Activated CD4-positive, alpha-beta memory T cell treated with anti-CD3 and anti-CD28 coated beads for 36 hours (primary cell): Measurements from ENCODE around the gene TLE3. TPM values are rescaled to one million over a fixed set of nuclear protein-coding genes. Genes with fewer than 3 reads are reported as not detected.
A peak's percentile ranks its signal among the peaks of the same experiment; 100 is the strongest.

ENCODE experiments used
- CTCF ChIA-PET: fragments of 350-600 bp; sonication (Branson Sonifier 250); formaldehyde crosslinking; loops from one replicate; lab custom pipeline; 2021; ENCODE audit warnings: antibody characterized with exemption, inconsistent platforms; lab: Charles Lee
- POLR2A ChIA-PET: fragments of 350-600 bp; sonication (Branson Sonifier 250); formaldehyde crosslinking; loops from one replicate; lab custom pipeline; 2021; ENCODE audit warnings: antibody characterized with exemption; lab: Charles Lee
- DNase-seq: peaks from one replicate; pipeline ENCODE4 v3.0.0-alpha.2; 2020
- H3K27ac Mint-ChIP-seq: one replicate; pipeline ENCODE4 v1.8.0; 2021; ENCODE audit warnings: mixed read lengths
- H3K27me3 Mint-ChIP-seq: one replicate; pipeline ENCODE4 v1.8.0; 2021; ENCODE audit warnings: mixed read lengths
- H3K36me3 Mint-ChIP-seq: one replicate; pipeline ENCODE4 v1.8.0; 2021; ENCODE audit warnings: mixed read lengths
- H3K4me1 Mint-ChIP-seq: one replicate; pipeline ENCODE4 v1.8.0; 2021; ENCODE audit warnings: low read depth, mixed read lengths
- H3K4me3 Mint-ChIP-seq: one replicate; pipeline ENCODE4 v1.8.0; 2021; ENCODE audit warnings: mild to moderate bottlenecking, mixed read lengths
- H3K9me3 Mint-ChIP-seq: one replicate; pipeline ENCODE4 v1.8.0; 2021; ENCODE audit warnings: mixed read lengths
- intact Hi-C: fragments of 100-400 bp; cut with micrococcal nuclease; formaldehyde crosslinking; loops from one replicate; pipeline ENCODE4 v1.15.1; 2023
- total RNA-seq, 2 experiments: library from RNA; stranded (reverse); gene quantifications; one replicate each; pipeline ENCODE4 v1.2.3, GENCODE V29; 2021

The TLE3 gene
- 10 to 100 TPM; 85.4 to 95.1 TPM for total RNA-seq

GRCh38 chr15:70097321-70098152, at the start of gene TLE3:
Gene TLE3, minus strand, starts transcription at chr15:70097917. Its CDS starts 1,119 bp downstream, at chr15:70096798.
- Mint-ChIP-seq H3K27ac (peak within 1 kb of the TSS; percentile 95), H3K4me3 (peak within 1 kb of the TSS; percentile 88), H3K9me3 (no peaks in the 10 kb centered on the region), H3K36me3 (peaks cover 29% of the 10 kb centered on the region), H3K4me1 (peaks cover 33% of the 10 kb centered on the region), H3K27me3 (no peaks in the 10 kb centered on the region)
- CTCF ChIA-PET: interaction anchor here (0.7 to 1.6 kb wide), 12 partner anchors 338 to 644 kb away, joined by 3 to 5 read pairs (median 4); partner anchors contain the start of gene RPLP1
- POLR2A ChIA-PET: interaction anchor here (0.6 to 4.1 kb wide), 13 partner anchors 9 to 675 kb away, joined by 3 to 43 read pairs (median 4); partner anchors contain the start of gene RPLP1
- intact Hi-C loops: loop anchor here (1.0 to 5.0 kb wide), 9 partner anchors 75 to 645 kb away; partner anchors contain the start of gene RPLP1
- peak; percentile 99 for DNase-seq

- no peak for DNase-seq
- ChIA-PET POLR2A (no interaction called here), CTCF (no interaction called here)
- intact Hi-C loops: no loop called here
- Mint-ChIP-seq H3K4me3 (no peak overlapping the region), H3K36me3 (no peaks in the 10 kb centered on the region), H3K4me1 (peaks cover 8% of the 10 kb centered on the region), H3K27me3 (peaks cover 7% of the 10 kb centered on the region), H3K9me3 (no peaks in the 10 kb centered on the region), H3K27ac (no peak overlapping the region)
Measured at GRCh38 chr15:70147178-70147760, 49.6 kb upstream of the TLE3 start.

DNA sequence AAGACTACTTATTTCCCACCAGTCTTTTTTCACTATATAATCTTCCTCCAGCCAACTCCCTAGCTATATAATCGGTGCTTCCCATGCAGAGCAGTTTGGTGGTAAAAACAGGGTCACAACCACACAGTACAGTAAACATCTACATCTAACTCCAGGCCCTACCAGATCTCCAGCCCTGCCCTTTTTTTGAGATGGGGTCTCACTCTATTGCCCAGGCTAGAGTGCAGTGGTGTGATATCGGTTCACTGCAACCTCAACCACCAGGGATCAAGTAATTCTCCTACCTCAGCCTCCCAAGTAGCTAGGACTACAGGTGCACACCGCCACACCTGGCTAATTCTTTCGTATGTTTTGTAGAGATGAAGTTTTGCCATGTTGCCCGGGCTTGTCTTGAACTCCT, 49.1 kb upstream of the TLE3 start:
- H3K9me3 Mint-ChIP-seq: no peaks in the 10 kb centered on the region
- intact Hi-C loops: no loop called here
- no peaks in the 10 kb centered on the region for H3K36me3 Mint-ChIP-seq
- POLR2A ChIA-PET: no interaction called here
- no peak overlapping the region for H3K27ac Mint-ChIP-seq
- H3K4me3 Mint-ChIP-seq: no peak overlapping the region
- no peak for DNase-seq
- CTCF ChIA-PET: no interaction called here
- peaks cover 12% of the 10 kb centered on the region for H3K4me1 Mint-ChIP-seq
- H3K27me3 Mint-ChIP-seq: peaks cover 7% of the 10 kb centered on the region

DNA sequence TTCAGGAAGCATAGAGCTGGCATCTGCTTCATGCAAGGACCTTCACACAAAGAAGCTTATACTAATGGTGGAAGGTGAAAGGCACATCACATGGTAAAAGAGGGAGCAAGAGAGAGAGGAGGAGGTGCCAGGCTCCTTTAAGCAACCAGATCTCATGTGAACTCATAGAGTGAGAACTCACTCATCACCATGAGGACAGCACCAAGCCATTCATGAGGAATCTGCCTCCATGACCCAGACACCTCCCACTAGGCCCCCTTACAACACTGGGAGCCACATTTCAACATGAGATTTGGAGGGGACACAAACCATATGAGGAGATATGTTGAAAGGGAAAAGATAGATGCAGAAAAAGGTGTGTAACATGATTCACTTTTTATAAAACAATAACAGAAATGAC, 48.4 kb upstream of the TLE3 start:
- ChIA-PET CTCF (no interaction called here), POLR2A (no interaction called here)
- intact Hi-C loops: no loop called here
- Mint-ChIP-seq H3K9me3 (no peaks in the 10 kb centered on the region), H3K4me1 (peaks cover 18% of the 10 kb centered on the region), H3K27ac (no peak overlapping the region), H3K27me3 (peaks cover 7% of the 10 kb centered on the region), H3K36me3 (no peaks in the 10 kb centered on the region), H3K4me3 (no peak overlapping the region)
- no peak for DNase-seq

- no peak overlapping the region for H3K4me3 Mint-ChIP-seq
- peaks cover 7% of the 10 kb centered on the region for H3K27me3 Mint-ChIP-seq
- no peaks in the 10 kb centered on the region for H3K9me3 Mint-ChIP-seq
- CTCF ChIA-PET: no interaction called here
- peaks cover 27% of the 10 kb centered on the region for H3K4me1 Mint-ChIP-seq
- no peaks in the 10 kb centered on the region for H3K36me3 Mint-ChIP-seq
- H3K27ac Mint-ChIP-seq: no peak overlapping the region
- POLR2A ChIA-PET: no interaction called here
- intact Hi-C loops: no loop called here
- DNase-seq: no peak
Measured at GRCh38 chr15:70145261-70145660, 47.5 kb upstream of the TLE3 start.

DNA sequence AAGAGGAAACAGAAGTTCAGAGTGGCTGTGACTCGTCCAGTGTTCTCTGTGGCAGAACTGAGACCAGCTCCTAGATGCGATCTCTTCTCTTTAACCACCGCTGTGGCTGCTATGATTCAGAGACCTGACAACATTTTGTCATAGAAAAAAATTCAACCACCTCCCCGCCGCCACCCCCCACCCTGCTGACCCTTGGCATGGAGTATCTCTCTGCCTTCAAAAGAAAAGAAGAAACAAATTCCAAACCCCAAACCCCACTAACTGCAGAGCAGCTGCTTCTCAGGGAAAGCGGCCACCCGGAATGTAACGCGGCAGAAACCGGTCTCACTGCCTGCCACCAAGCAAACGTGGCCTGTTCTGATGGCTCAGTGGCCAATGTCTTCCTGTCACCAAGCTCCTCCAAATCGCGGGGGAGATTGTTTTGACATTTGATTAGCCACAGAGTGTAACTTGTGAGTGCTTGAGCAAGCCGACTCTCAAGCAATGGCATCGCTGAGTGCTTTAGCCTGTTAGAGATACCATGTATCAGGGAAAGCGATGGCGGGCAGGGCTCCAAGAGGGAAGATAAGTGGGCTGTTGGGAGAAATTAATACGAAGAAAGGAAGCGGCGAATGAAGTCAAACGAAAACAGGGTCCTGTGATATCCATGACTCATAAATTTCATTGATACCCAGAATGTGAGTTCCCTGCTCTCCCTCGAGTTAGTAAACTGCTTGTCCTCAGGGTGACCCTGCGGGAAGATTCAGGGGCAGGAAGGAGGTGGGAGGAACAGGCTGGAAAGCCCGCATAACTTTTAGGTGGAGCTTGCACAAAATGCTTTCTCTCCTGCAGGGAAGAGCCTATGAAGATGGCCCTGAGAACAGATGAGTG, 44.8 kb upstream of the TLE3 start:
- POLR2A ChIA-PET: interaction anchor here (0.7 to 4.3 kb wide), 7 partner anchors 9 to 386 kb away, joined by 3 to 18 read pairs (median 4); partner anchors contain the start of gene TLE3
- peaks cover 15% of the 10 kb centered on the region for H3K27me3 Mint-ChIP-seq

GRCh38 chr15:70142072-70142321, 44.3 kb upstream of the TLE3 start:
- intact Hi-C loops: loop anchor here (1.0 to 5.0 kb wide), 7 partner anchors 42 to 430 kb away; no protein-coding TSS in a partner anchor
- H3K4me3 Mint-ChIP-seq: no peak overlapping the region
- CTCF ChIA-PET: interaction anchor here (1.1 to 1.7 kb wide), 4 partner anchors 37 to 370 kb away, joined by 3 to 5 read pairs (median 4); no protein-coding TSS in a partner anchor
- peaks cover 15% of the 10 kb centered on the region for H3K27me3 Mint-ChIP-seq
- H3K4me1 Mint-ChIP-seq: peaks cover 34% of the 10 kb centered on the region
- no peaks in the 10 kb centered on the region for H3K36me3 Mint-ChIP-seq
- H3K9me3 Mint-ChIP-seq: no peaks in the 10 kb centered on the region
- no peak for DNase-seq
- POLR2A ChIA-PET: interaction anchor here (0.7 to 4.3 kb wide), 7 partner anchors 10 to 387 kb away, joined by 3 to 18 read pairs (median 4); partner anchors contain the start of gene TLE3
- no peak overlapping the region for H3K27ac Mint-ChIP-seq

More for the DNA sequence above, 44.8 kb upstream of the TLE3 start:
- Mint-ChIP-seq H3K36me3 (no peaks in the 10 kb centered on the region), H3K9me3 (no peaks in the 10 kb centered on the region), H3K4me3 (no peak overlapping the region), H3K27ac (no peak overlapping the region), H3K4me1 (peaks cover 34% of the 10 kb centered on the region)
- DNase-seq: peak; percentile 72
- CTCF ChIA-PET: interaction anchor here (1.3 to 1.7 kb wide), 3 partner anchors 38 to 345 kb away, joined by 3 to 5 read pairs (median 4); no protein-coding TSS in a partner anchor
- intact Hi-C loops: loop anchor here (1.0 to 5.0 kb wide), 7 partner anchors 42 to 430 kb away; no protein-coding TSS in a partner anchor

DNA sequence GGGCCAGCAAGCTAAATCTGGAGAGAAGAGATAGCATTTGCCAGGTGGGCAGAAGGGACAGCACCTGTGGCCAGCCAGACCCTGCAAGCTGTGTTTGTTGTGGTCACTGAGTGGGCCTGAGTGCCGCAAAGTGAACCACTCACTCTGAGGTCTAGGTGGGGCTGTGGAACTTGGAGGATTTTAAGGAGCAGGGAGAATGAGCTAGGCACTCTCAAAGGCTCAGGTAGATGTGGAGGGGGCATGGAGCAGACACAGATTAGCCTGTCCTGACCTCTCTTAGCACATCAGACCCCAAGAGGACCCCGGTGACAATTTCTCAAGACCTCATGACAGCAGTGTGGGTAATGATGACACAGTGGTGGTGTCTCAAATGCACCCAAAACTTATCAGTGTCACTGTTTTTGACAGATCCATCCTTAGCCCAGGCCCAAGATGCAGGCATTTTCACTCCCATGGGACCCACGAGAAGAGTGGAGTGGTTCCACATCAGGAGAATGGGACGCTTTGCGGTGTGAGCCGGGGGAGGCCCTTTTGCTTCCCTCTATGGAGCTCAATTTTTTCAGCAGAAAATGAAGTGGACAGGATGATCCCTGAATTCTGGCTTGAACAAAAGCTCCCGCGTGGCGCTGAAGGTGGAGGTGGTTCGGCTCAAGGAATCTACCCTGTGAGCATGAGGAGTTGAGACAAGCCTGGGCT, 43.8 kb upstream of the TLE3 start:
- peaks cover 15% of the 10 kb centered on the region for H3K27me3 Mint-ChIP-seq
- ChIA-PET POLR2A (interaction anchor here (0.7 to 4.3 kb wide), 8 partner anchors 11 to 387 kb away, joined by 3 to 18 read pairs (median 4); partner anchors contain the start of gene TLE3), CTCF (interaction anchor here (0.6 to 1.7 kb wide), 6 partner anchors 37 to 404 kb away, joined by 3 to 5 read pairs (median 4); no protein-coding TSS in a partner anchor)
- H3K4me1 Mint-ChIP-seq: peaks cover 34% of the 10 kb centered on the region
- peak overlapping the region; percentile 38 for H3K27ac Mint-ChIP-seq
- no peaks in the 10 kb centered on the region for H3K9me3 Mint-ChIP-seq
- peak overlapping the region; percentile 7 for H3K4me3 Mint-ChIP-seq
- no peaks in the 10 kb centered on the region for H3K36me3 Mint-ChIP-seq
- DNase-seq: peak; percentile 27
- intact Hi-C loops: loop anchor here (1.0 to 5.0 kb wide), 8 partner anchors 41 to 429 kb away; no protein-coding TSS in a partner anchor

GRCh38 chr15:70140543-70141375, 43.0 kb upstream of the TLE3 start:
- Mint-ChIP-seq H3K36me3 (no peaks in the 10 kb centered on the region), H3K27ac (peak overlapping the region; percentile 38), H3K9me3 (no peaks in the 10 kb centered on the region), H3K4me3 (peak overlapping the region; percentile 7), H3K27me3 (peaks cover 15% of the 10 kb centered on the region), H3K4me1 (peaks cover 34% of the 10 kb centered on the region)
- CTCF ChIA-PET: interaction anchor here (0.6 to 1.7 kb wide), 9 partner anchors 12 to 403 kb away, joined by 3 to 4 read pairs (median 3); no protein-coding TSS in a partner anchor
- POLR2A ChIA-PET: interaction anchor here (0.9 to 4.3 kb wide), 7 partner anchors 9 to 160 kb away, joined by 3 to 18 read pairs (median 4); no protein-coding TSS in a partner anchor
- intact Hi-C loops: loop anchor here (2.0 to 5.0 kb wide), 5 partner anchors 162 to 428 kb away; no protein-coding TSS in a partner anchor
- DNase-seq: peak; percentile 61

- ChIA-PET CTCF (interaction anchor here (0.6 to 1.7 kb wide), 5 partner anchors 13 to 348 kb away, joined by 3 to 4 read pairs (median 3); no protein-coding TSS in a partner anchor), POLR2A (interaction anchor here (0.9 to 4.3 kb wide), 5 partner anchors 9 to 48 kb away, joined by 3 to 18 read pairs (median 3); no protein-coding TSS in a partner anchor)
- H3K27ac Mint-ChIP-seq: no peak overlapping the region
- no peak for DNase-seq
- intact Hi-C loops: loop anchor here (2.0 to 5.0 kb wide), 5 partner anchors 162 to 428 kb away; no protein-coding TSS in a partner anchor
- H3K4me3 Mint-ChIP-seq: no peak overlapping the region
- H3K36me3 Mint-ChIP-seq: no peaks in the 10 kb centered on the region
- no peaks in the 10 kb centered on the region for H3K9me3 Mint-ChIP-seq
- H3K4me1 Mint-ChIP-seq: peaks cover 34% of the 10 kb centered on the region
- peaks cover 15% of the 10 kb centered on the region for H3K27me3 Mint-ChIP-seq
Measured at GRCh38 chr15:70140025-70140542, 42.4 kb upstream of the TLE3 start.
